ENCODE data around the gene TRIL. TPM values are rescaled to one million over a fixed set of nuclear protein-coding genes. Genes with fewer than 3 reads are reported as not detected.

Gene TRIL
- total RNA-seq, 1 donor from 2014 or later = 6.5 TPM

DNA sequence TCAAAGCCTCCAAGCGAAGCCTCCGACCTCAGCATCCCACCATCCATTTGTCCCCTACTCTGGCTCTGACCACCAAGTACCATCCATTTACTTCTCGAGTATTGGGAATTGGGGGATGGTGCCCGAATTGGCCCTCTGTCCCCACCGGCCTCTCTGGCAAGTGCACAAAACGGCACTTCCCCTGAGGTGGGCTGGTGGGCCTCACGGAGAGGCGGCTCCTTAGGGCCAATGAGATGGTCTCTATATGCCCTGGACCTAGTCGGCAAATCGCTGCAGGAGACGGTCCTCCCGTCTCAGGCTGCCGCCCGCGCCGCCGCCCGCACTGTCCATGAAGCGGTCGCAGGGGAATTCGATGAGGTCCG, 2.8 kb downstream of the TRIL start:
- TF ChIP-seq, protein P1, sequence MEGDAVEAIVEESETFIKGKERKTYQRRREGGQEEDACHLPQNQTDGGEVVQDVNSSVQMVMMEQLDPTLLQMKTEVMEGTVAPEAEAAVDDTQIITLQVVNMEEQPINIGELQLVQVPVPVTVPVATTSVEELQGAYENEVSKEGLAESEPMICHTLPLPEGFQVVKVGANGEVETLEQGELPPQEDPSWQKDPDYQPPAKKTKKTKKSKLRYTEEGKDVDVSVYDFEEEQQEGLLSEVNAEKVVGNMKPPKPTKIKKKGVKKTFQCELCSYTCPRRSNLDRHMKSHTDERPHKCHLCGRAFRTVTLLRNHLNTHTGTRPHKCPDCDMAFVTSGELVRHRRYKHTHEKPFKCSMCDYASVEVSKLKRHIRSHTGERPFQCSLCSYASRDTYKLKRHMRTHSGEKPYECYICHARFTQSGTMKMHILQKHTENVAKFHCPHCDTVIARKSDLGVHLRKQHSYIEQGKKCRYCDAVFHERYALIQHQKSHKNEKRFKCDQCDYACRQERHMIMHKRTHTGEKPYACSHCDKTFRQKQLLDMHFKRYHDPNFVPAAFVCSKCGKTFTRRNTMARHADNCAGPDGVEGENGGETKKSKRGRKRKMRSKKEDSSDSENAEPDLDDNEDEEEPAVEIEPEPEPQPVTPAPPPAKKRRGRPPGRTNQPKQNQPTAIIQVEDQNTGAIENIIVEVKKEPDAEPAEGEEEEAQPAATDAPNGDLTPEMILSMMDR (IDR thresholded peaks at IDR 0.05) = no peak
- no peak for ATAC-seq
- DNase-seq = no peak
- peak overlapping the region; percentile 54 for H3K4me3 ChIP-seq
- peaks cover 26% of the 10 kb centered on the region for H3K27me3 ChIP-seq
- H3K27ac ChIP-seq = peak overlapping the region; percentile 49
- H3K4me1 ChIP-seq = peaks cover 42% of the 10 kb centered on the region
- intact Hi-C loops (cut with DNase I) = loop anchor here (10.0 kb wide), 1 partner anchor 149 kb away; no protein-coding TSS in a partner anchor
- no peaks in the 10 kb centered on the region for H3K36me3 ChIP-seq
- no peaks in the 10 kb centered on the region for H3K9me3 ChIP-seq

DNA sequence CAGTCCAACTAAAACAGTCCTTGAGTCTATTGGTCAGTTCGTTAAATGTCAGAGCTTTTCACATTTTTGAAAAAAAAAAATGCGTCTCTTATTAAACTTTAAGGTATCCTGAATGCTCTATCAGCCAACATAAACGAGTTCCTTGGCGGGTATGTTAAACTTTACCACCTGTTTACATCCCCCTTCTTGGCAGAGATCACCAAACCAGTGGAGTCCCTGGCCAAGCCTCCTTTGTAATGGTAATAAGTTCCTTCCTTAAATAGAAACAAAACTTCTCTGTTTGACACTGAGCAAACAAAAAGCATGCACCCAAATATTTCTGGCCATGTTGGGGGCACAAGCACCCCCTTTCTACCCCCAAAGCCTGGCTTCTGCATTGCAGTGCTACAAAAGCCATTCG, 3.2 kb downstream of the TRIL start:
- TF ChIP-seq, protein P1 (IDR thresholded peaks at IDR 0.05) = no peak
- Histone ChIP-seq H3K4me1 (peaks cover 39% of the 10 kb centered on the region), H3K27me3 (peaks cover 26% of the 10 kb centered on the region), H3K4me3 (peak overlapping the region; percentile 54), H3K36me3 (no peaks in the 10 kb centered on the region), H3K9me3 (no peaks in the 10 kb centered on the region), H3K27ac (no peak overlapping the region)
- intact Hi-C loops (cut with DNase I) = loop anchor here (10.0 kb wide), 1 partner anchor 150 kb away; no protein-coding TSS in a partner anchor
- DNase-seq (no peak), ATAC-seq (no peak)

DNA sequence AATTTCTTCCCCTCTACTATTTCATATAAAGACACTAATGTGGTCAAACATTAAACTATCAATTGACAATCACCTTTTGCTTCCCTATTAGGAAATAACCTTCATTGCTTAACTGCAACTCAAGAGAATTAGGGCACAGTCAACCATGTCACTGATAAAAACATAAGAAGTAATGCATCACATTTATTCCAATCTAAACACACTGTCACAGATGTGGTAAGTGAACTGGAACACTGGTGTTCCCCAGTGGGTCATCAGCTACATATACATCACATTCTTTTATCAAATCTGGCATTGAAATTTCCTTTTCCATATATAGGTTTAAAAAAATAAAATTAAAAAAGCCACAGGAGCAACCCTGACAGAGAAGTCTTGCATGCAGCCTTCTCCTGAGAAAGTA, 3.7 kb downstream of the TRIL start:
- TF ChIP-seq, protein P1 (IDR thresholded peaks at IDR 0.05) = no peak
- H3K27me3 ChIP-seq = peaks cover 26% of the 10 kb centered on the region
- no peak overlapping the region for H3K27ac ChIP-seq
- no peak overlapping the region for H3K4me3 ChIP-seq
- no peaks in the 10 kb centered on the region for H3K9me3 ChIP-seq
- ATAC-seq (no peak), DNase-seq (no peak)
- peaks cover 38% of the 10 kb centered on the region for H3K4me1 ChIP-seq
- H3K36me3 ChIP-seq = no peaks in the 10 kb centered on the region
- intact Hi-C loops (cut with DNase I) = loop anchor here (10.0 kb wide), 1 partner anchor 150 kb away; no protein-coding TSS in a partner anchor

DNA sequence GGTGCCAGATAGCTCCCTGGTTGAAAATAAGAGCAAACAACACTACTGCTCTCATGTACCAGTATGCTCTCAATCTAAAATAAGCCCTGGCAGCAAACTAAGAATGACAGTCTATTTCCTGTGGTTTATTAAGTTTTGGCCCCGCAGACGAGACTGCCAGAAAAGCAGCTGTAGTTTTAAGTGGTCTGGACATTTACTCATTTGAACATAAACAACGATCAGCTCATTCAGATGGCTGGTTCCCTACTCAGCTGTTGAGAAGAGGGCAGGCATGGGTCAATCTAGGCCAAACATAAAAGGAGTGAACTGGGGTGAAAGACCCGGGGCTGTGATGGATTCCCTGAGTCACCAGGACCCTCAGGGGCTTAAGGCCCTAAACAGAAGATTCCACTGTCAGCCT, 4.5 kb downstream of the TRIL start:
- Histone ChIP-seq H3K36me3 (no peaks in the 10 kb centered on the region), H3K27me3 (peaks cover 26% of the 10 kb centered on the region), H3K4me1 (peaks cover 31% of the 10 kb centered on the region), H3K27ac (peak overlapping the region; percentile 17), H3K9me3 (no peaks in the 10 kb centered on the region), H3K4me3 (no peak overlapping the region)
- no peak for DNase-seq
- no peak for ATAC-seq
- TF ChIP-seq, protein P1 (IDR thresholded peaks at IDR 0.05) = no peak
- intact Hi-C loops (cut with DNase I) = loop anchor here (10.0 kb wide), 1 partner anchor 151 kb away; no protein-coding TSS in a partner anchor

DNA sequence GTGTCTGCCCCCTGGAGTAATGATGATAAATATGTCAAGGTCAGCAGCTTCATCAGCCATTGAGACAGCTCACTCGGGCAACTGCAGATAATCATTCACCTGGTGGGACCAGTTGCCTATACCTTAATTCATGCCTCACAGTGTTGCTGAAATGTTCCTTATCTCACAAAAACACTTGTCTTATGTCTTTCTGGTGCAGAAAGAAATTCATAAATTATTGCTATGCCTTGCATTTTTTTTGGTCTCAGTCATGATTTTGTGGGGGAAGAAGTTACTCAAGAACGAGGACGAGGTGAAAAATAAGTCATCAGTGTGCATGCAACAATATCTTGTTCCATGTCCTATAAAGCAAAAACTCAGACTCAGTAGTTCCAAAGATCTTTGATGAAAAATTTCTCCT, 16.0 kb downstream of the TRIL start:
- Histone ChIP-seq H3K36me3 (no peaks in the 10 kb centered on the region), H3K27me3 (no peaks in the 10 kb centered on the region), H3K4me1 (no peaks in the 10 kb centered on the region), H3K4me3 (no peak overlapping the region), H3K27ac (no peak overlapping the region), H3K9me3 (no peaks in the 10 kb centered on the region)
- TF ChIP-seq, protein P1 (IDR thresholded peaks at IDR 0.05) = no peak
- intact Hi-C loops (cut with DNase I) = no loop called here
- no peak for ATAC-seq
- DNase-seq = no peak

DNA sequence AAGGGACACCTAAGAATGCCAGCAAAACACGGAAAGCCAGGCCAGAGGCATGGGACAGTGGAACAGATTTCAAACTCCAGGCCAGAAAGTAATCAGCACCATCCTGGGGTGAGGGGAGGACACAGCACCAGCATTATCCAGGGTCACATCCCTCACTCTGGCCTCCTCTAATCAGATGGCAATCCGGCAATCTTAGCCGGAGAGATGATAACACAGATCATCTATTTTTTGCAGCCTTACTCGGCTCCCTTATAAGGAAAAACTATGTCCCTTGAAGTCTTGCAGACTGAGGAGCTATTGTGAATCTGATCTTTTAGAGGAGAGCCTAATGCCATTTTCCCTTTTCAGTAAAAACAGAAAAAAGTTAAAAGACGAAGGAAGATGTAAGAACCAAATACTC, 16.5 kb downstream of the TRIL start:
- no peaks in the 10 kb centered on the region for H3K9me3 ChIP-seq
- H3K36me3 ChIP-seq = no peaks in the 10 kb centered on the region
- H3K4me1 ChIP-seq = no peaks in the 10 kb centered on the region
- H3K27me3 ChIP-seq = no peaks in the 10 kb centered on the region
- TF ChIP-seq, protein P1 (IDR thresholded peaks at IDR 0.05) = no peak
- ATAC-seq (no peak), DNase-seq (no peak)
- H3K27ac ChIP-seq = no peak overlapping the region
- intact Hi-C loops (cut with DNase I) = no loop called here
- no peak overlapping the region for H3K4me3 ChIP-seq
